HG03064 (cell line): ENCODE results near the gene SLC16A10.

Source experiments
- ATAC-seq: cut with Tn5 transposase; IDR thresholded peaks from one replicate; pipeline ENCODE4 v1.9.1; 2021; ENCODE audit warnings: low read depth; ENCODE audit not compliant: unreplicated experiment

Gene SLC16A10

GRCh38 chr6:111210194-111210728 lies 123.0 kb downstream of the SLC16A10 start:
- no peak for ATAC-seq

- no peak for ATAC-seq
Observed at GRCh38 chr6:111211411-111212030, 124.2 kb downstream of the SLC16A10 start.

- ATAC-seq = no peak
Observed at GRCh38 chr6:111212625-111213024, 125.3 kb downstream of the SLC16A10 start.

GRCh38 chr6:111215131-111215530 lies 127.8 kb downstream of the SLC16A10 start:
- no peak for ATAC-seq

GRCh38 chr6:111219785-111220184 lies 132.5 kb downstream of the SLC16A10 start:
- no peak for ATAC-seq

GRCh38 chr6:111220383-111221031 lies 133.2 kb downstream of the SLC16A10 start:
- no peak for ATAC-seq

GRCh38 chr6:111221804-111222203 lies 134.5 kb downstream of the SLC16A10 start:
- ATAC-seq = no peak

- ATAC-seq = no peak
Observed at GRCh38 chr6:111222341-111222740, 135.0 kb downstream of the SLC16A10 start.

GRCh38 chr6:111228094-111228493 lies 140.8 kb downstream of the SLC16A10 start:
- ATAC-seq = no peak

GRCh38 chr6:111230351-111231089 lies 143.2 kb downstream of the SLC16A10 start:
- ATAC-seq = no peak

- no peak for ATAC-seq
Observed at GRCh38 chr6:111231090-111231459, 143.8 kb downstream of the SLC16A10 start.

GRCh38 chr6:111237852-111238251 lies 150.5 kb downstream of the SLC16A10 start:
- no peak for ATAC-seq

- no peak for ATAC-seq
Observed at GRCh38 chr6:111238464-111239119, 151.3 kb downstream of the SLC16A10 start.

- no peak for ATAC-seq
Observed at GRCh38 chr6:111239461-111239860, 152.2 kb downstream of the SLC16A10 start.

- ATAC-seq = no peak
Observed at GRCh38 chr6:111242452-111242851, 155.1 kb downstream of the SLC16A10 start.

GRCh38 chr6:111243095-111243494 lies 155.8 kb downstream of the SLC16A10 start:
- no peak for ATAC-seq

GRCh38 chr6:111248789-111249188 lies 161.5 kb downstream of the SLC16A10 start:
- ATAC-seq = no peak

GRCh38 chr6:111250791-111251354 lies 163.6 kb downstream of the SLC16A10 start:
- no peak for ATAC-seq

- ATAC-seq = no peak
Observed at GRCh38 chr6:111252726-111253125, 165.4 kb downstream of the SLC16A10 start.

- no peak for ATAC-seq
Observed at GRCh38 chr6:111254004-111254778, 166.9 kb downstream of the SLC16A10 start.
